Caco-2 (cell line): ENCODE measurements around the gene PPME1. TPM values are rescaled to one million over a fixed set of nuclear protein-coding genes. Genes with fewer than 3 reads are reported as not detected.

Experiments used
- BruUV-seq: library from RNA; stranded (reverse); fragments of 400-500 nt; replicated peaks from 2 replicates; lab custom pipeline; 2021; lab: Mats Ljungman, UMichigan
- CTCF ChIA-PET: fragments of 300-600 bp; sonication (Branson Sonifier 250); formaldehyde crosslinking; loops from one replicate; lab custom pipeline; 2022; ENCODE audit warnings: antibody characterized with exemption; lab: Charles Lee
- POLR2A ChIA-PET: fragments of 300-600 bp; sonication (Branson Sonifier 250); formaldehyde crosslinking; loops from one replicate; lab custom pipeline; 2022; ENCODE audit warnings: antibody characterized with exemption; lab: Charles Lee
- DNase-seq, 2 experiments: peaks; one replicate each; pipeline versions ENCODE4 v3.0.0 to v3.0.0-alpha.2; 2020 to 2022
- H3K27me3 ChIP-seq: replicated peaks from 2 replicates; pipeline ENCODE4 v1.6.0; 2011; ENCODE audit warnings: low read length; ENCODE audit not compliant: control insufficient read depth, insufficient read depth
- H3K36me3 ChIP-seq: 2 replicates; pipeline ENCODE4 v1.5.1; 2011; ENCODE audit warnings: low read length; ENCODE audit not compliant: control insufficient read depth, insufficient read depth
- H3K4me1 ChIP-seq: fragments of 250-450 bp; sonication (Bioruptor Pico); 2 replicates; pipeline ENCODE4 v1.5.1; 2020; ENCODE audit warnings: mild to moderate bottlenecking
- H3K4me3 ChIP-seq: 2 replicates; pipeline ENCODE4 v1.5.1; 2011; ENCODE audit warnings: low read depth, mild to moderate bottlenecking, control low read depth, low read length
- H3K9me3 ChIP-seq: fragments of 250-450 bp; sonication (Bioruptor Pico); 2 replicates; pipeline ENCODE4 v1.5.1; 2020; ENCODE audit warnings: mild to moderate bottlenecking, moderate library complexity
- H3K27ac Mint-ChIP-seq: one replicate; pipeline ENCODE4 v1.8.0; 2022; ENCODE audit warnings: mixed read lengths; ENCODE audit not compliant: unreplicated experiment
- H3K27me3 Mint-ChIP-seq: one replicate; pipeline ENCODE4 v1.8.0; 2022; ENCODE audit warnings: mixed read lengths; ENCODE audit not compliant: insufficient read depth, unreplicated experiment
- H3K36me3 Mint-ChIP-seq: one replicate; pipeline ENCODE4 v1.8.0; 2022; ENCODE audit warnings: mild to moderate bottlenecking, mixed read lengths; ENCODE audit not compliant: insufficient read depth, unreplicated experiment
- H3K4me1 Mint-ChIP-seq: one replicate; pipeline ENCODE4 v1.8.0; 2022; ENCODE audit warnings: low read depth, mixed read lengths; ENCODE audit not compliant: unreplicated experiment
- H3K4me3 Mint-ChIP-seq: one replicate; pipeline ENCODE4 v1.8.0; 2022; ENCODE audit warnings: mild to moderate bottlenecking, moderate library complexity, mixed read lengths; ENCODE audit not compliant: unreplicated experiment
- H3K9me3 Mint-ChIP-seq: one replicate; pipeline ENCODE4 v1.8.0; 2022; ENCODE audit warnings: mixed read lengths; ENCODE audit not compliant: unreplicated experiment
- intact Hi-C: fragments of 100-400 bp; cut with micrococcal nuclease; formaldehyde crosslinking; loops from one replicate; pipeline ENCODE4 v1.10.0; 2022; ENCODE audit not compliant: unreplicated experiment
- total RNA-seq: library from RNA; stranded (reverse); gene quantifications from 2 replicates; pipeline ENCODE4 v1.2.3, GENCODE V29; 2022
- TF ChIP-seq, protein P1 (sequence below), 2 experiments: fragments of 200-600 bp in 1 of 2; IDR thresholded peaks; 1 replicate in 1 of 2; 2 replicates in 1 of 2; pipeline versions ENCODE4 v1.5.1 to v1.8.0; 2011 to 2022; ENCODE audit warnings: antibody characterized with exemption in 1 of 2, control low read depth in 1 of 2, inconsistent platforms in 1 of 2, low read depth in 1 of 2, low read length in 1 of 2, mild to moderate bottlenecking in 1 of 2, moderate library complexity in 1 of 2; ENCODE audit not compliant: insufficient read depth in 1 of 2, severe bottlenecking in 1 of 2, unreplicated experiment in 1 of 2

The PPME1 gene
- total RNA-seq, 1 experiment from 2014 or later: 109 TPM

DNA sequence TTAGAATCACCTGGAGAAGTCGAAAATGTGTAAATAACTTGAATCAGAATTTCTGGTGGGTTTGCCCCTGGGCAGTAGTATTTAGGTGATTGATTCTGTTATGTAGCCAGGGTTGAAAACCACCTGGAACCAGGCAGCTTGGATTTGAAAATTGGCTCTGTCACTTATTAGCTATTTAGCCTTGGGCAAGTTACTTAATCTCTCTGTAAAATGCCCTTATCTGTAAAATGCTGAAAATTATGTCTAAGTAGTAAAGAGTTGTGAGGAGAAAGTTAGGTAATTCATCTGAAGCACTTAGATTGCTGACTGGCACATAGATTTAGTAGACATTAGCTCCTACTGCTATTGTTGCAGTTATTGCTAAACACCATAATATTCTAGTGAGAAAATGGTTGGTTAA is 49.3 kb downstream of the PPME1 start:
- no peaks in the 10 kb centered on the region for H3K9me3 ChIP-seq
- no peaks in the 10 kb centered on the region for H3K36me3 ChIP-seq
- peak in 1 of 2 experiments; percentile 25 for DNase-seq
- Mint-ChIP-seq H3K27ac (no peak overlapping the region), H3K9me3 (peaks cover 10% of the 10 kb centered on the region), H3K4me1 (peaks cover 8% of the 10 kb centered on the region), H3K36me3 (peaks cover 24% of the 10 kb centered on the region), H3K4me3 (no peak overlapping the region), H3K27me3 (no peaks in the 10 kb centered on the region)
- BruUV-seq: no TSS peak
- peaks cover 12% of the 10 kb centered on the region; the same call in 1 of the 2 replicates for H3K4me1 ChIP-seq
- H3K27me3 ChIP-seq: no peaks in the 10 kb centered on the region
- CTCF ChIA-PET: no interaction called here
- H3K4me3 ChIP-seq: no peak overlapping the region
- TF ChIP-seq, protein P1, sequence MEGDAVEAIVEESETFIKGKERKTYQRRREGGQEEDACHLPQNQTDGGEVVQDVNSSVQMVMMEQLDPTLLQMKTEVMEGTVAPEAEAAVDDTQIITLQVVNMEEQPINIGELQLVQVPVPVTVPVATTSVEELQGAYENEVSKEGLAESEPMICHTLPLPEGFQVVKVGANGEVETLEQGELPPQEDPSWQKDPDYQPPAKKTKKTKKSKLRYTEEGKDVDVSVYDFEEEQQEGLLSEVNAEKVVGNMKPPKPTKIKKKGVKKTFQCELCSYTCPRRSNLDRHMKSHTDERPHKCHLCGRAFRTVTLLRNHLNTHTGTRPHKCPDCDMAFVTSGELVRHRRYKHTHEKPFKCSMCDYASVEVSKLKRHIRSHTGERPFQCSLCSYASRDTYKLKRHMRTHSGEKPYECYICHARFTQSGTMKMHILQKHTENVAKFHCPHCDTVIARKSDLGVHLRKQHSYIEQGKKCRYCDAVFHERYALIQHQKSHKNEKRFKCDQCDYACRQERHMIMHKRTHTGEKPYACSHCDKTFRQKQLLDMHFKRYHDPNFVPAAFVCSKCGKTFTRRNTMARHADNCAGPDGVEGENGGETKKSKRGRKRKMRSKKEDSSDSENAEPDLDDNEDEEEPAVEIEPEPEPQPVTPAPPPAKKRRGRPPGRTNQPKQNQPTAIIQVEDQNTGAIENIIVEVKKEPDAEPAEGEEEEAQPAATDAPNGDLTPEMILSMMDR (IDR thresholded peaks at IDR 0.05; ENCODE audit: insufficient read depth in 1 of 2, low read depth in 1 of 2, low read length in 1 of 2, severe bottlenecking in 1 of 2, unreplicated experiment in 1 of 2): no peak
- POLR2A ChIA-PET: interaction anchor here (1.3 kb wide), 1 partner anchor 50 kb away, joined by 14 read pairs; the partner anchor contains the start of genes C2CD3 and PPME1
- intact Hi-C loops: no loop called here

DNA sequence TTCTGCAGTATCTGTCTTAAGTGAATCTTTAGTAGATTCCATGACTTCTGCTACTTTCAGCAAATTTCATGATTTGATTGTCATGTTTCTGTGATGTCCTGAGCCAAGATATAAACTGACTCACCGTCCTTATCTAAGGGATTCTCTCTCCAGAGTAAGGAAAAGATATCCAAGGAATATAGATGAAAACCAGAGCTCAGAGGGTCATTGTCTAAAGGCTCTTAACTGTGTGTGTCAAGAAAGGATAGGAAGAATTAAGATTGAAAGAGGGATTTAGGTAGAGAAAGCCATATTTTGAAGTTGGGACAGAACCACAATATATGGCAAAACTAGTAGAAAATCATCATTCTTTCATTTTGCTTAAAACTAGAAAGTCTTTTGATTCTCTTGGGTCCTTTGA is 50.7 kb downstream of the PPME1 start:
- intact Hi-C loops: no loop called here
- peaks cover under 1% of the 10 kb centered on the region for H3K9me3 Mint-ChIP-seq
- POLR2A ChIA-PET: no interaction called here
- CTCF ChIA-PET: no interaction called here
- Histone ChIP-seq H3K4me3 (no peak overlapping the region), H3K9me3 (no peaks in the 10 kb centered on the region), H3K4me1 (peaks cover 12% of the 10 kb centered on the region; the same call in 1 of the 2 replicates), H3K36me3 (no peaks in the 10 kb centered on the region), H3K27me3 (no peaks in the 10 kb centered on the region)
- no peak overlapping the region for H3K4me3 Mint-ChIP-seq
- H3K27ac Mint-ChIP-seq: no peak overlapping the region
- no TSS peak for BruUV-seq
- TF ChIP-seq, protein P1 (IDR thresholded peaks at IDR 0.05; ENCODE audit: insufficient read depth in 1 of 2, low read depth in 1 of 2, low read length in 1 of 2, severe bottlenecking in 1 of 2, unreplicated experiment in 1 of 2): no peak
- peaks cover 15% of the 10 kb centered on the region for H3K36me3 Mint-ChIP-seq
- DNase-seq: no peak
- peaks cover 15% of the 10 kb centered on the region for H3K4me1 Mint-ChIP-seq
- H3K27me3 Mint-ChIP-seq: no peaks in the 10 kb centered on the region

- no peak overlapping the region for H3K27ac Mint-ChIP-seq
- Histone ChIP-seq H3K36me3 (peaks cover 2% of the 10 kb centered on the region; the same call in 1 of the 2 replicates), H3K4me1 (peaks cover 4% of the 10 kb centered on the region; the same call in 1 of the 2 replicates), H3K9me3 (no peaks in the 10 kb centered on the region), H3K4me3 (no peak overlapping the region), H3K27me3 (no peaks in the 10 kb centered on the region)
- TF ChIP-seq, protein P1 (IDR thresholded peaks at IDR 0.05; ENCODE audit: insufficient read depth in 1 of 2, low read depth in 1 of 2, low read length in 1 of 2, severe bottlenecking in 1 of 2, unreplicated experiment in 1 of 2): no peak
- H3K27me3 Mint-ChIP-seq: no peaks in the 10 kb centered on the region
- CTCF ChIA-PET: no interaction called here
- no TSS peak for BruUV-seq
- peaks cover 10% of the 10 kb centered on the region for H3K36me3 Mint-ChIP-seq
- H3K4me1 Mint-ChIP-seq: peaks cover 10% of the 10 kb centered on the region
- POLR2A ChIA-PET: no interaction called here
- DNase-seq: no peak
- no peak overlapping the region for H3K4me3 Mint-ChIP-seq
- intact Hi-C loops: loop anchor here (5.0 kb wide), 1 partner anchor 103 kb away; no protein-coding TSS in a partner anchor
- H3K9me3 Mint-ChIP-seq: no peaks in the 10 kb centered on the region
Observed at GRCh38 chr11:74225565-74225964, 54.5 kb downstream of the PPME1 start.
